PC-3 (cell line): ENCODE data around the gene TRABD2A.

Source experiments
- EZH2 ChIP-seq: fragments of 300-600 bp; sonication (generic); IDR thresholded peaks from one replicate; pipeline ENCODE4 v1.6.1; 2017; ENCODE audit warnings: antibody characterized with exemption, mild to moderate bottlenecking, low read length; ENCODE audit not compliant: unreplicated experiment
- TF ChIP-seq, protein P1 (sequence below): fragments of 300-600 bp; sonication (generic); conservative IDR thresholded peaks from 2 replicates; pipeline ENCODE4 v1.5.1; 2017; ENCODE audit warnings: antibody characterized with exemption, low read depth, mild to moderate bottlenecking, low read length

GRCh38 chr2:84878896-84879583 lies 1.8 kb downstream of the TRABD2A start:
- TF ChIP-seq, protein P1, sequence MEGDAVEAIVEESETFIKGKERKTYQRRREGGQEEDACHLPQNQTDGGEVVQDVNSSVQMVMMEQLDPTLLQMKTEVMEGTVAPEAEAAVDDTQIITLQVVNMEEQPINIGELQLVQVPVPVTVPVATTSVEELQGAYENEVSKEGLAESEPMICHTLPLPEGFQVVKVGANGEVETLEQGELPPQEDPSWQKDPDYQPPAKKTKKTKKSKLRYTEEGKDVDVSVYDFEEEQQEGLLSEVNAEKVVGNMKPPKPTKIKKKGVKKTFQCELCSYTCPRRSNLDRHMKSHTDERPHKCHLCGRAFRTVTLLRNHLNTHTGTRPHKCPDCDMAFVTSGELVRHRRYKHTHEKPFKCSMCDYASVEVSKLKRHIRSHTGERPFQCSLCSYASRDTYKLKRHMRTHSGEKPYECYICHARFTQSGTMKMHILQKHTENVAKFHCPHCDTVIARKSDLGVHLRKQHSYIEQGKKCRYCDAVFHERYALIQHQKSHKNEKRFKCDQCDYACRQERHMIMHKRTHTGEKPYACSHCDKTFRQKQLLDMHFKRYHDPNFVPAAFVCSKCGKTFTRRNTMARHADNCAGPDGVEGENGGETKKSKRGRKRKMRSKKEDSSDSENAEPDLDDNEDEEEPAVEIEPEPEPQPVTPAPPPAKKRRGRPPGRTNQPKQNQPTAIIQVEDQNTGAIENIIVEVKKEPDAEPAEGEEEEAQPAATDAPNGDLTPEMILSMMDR = no peak
- TF ChIP-seq EZH2 = no peak
